H1 (cell line): ENCODE data around the gene HADHB. TPM values are rescaled to one million over a fixed set of nuclear protein-coding genes. Genes with fewer than 3 reads are reported as not detected.
"Not testable (repeated sequence)": the region's sequence is repeated elsewhere in the genome, so short reads cannot be mapped to it uniquely, and the experiment has no call there.

Experiments
- CTCF ChIA-PET: fragments of 300-600 bp; sonication (Branson Sonifier 250); formaldehyde crosslinking; loops from one replicate; lab custom pipeline; 2021; ENCODE audit not compliant: partially characterized antibody; lab: Charles Lee
- POLR2A ChIA-PET: fragments of 300-600 bp; sonication (Branson Sonifier 250); formaldehyde crosslinking; loops from one replicate; lab custom pipeline; 2021; ENCODE audit warnings: inconsistent platforms; ENCODE audit not compliant: partially characterized antibody; lab: Charles Lee
- DNase-seq, 2 experiments: peaks; one replicate each; pipeline versions ENCODE4 v3.0.0 to v3.0.0-alpha.2; 2010 to 2022; ENCODE audit warnings: low spot score in 2 of 2, low read depth in 1 of 2, mixed read lengths in 1 of 2
- FAIRE-seq: peaks from 2 replicates; lab custom pipeline; 2011; peaks lifted over from hg19 to GRCh38; lab: Jason Lieb, UNC
- H2AFZ ChIP-seq: 2 replicates; pipeline ENCODE4 v1.8.1; 2012; ENCODE audit warnings: low read length, inconsistent platforms
- H2AK5ac ChIP-seq: 2 replicates; pipeline ENCODE4 v1.6.1; 2013; ENCODE audit warnings: low read depth, low read length
- H2BK120ac ChIP-seq: replicated peaks from 2 replicates; pipeline ENCODE3; 2013; ENCODE audit warnings: low read depth, low read length, inconsistent platforms
- H2BK12ac ChIP-seq: 2 replicates; pipeline ENCODE4 v1.6.1; 2013; ENCODE audit warnings: low read depth, low read length
- H2BK15ac ChIP-seq: 2 replicates; pipeline ENCODE4 v1.6.1; 2013; ENCODE audit warnings: low read length
- H2BK20ac ChIP-seq: 2 replicates; pipeline ENCODE4 v1.6.1; 2013; ENCODE audit warnings: low read length
- H2BK5ac ChIP-seq: 2 replicates; pipeline ENCODE4 v1.6.1; 2013; ENCODE audit warnings: low read depth, low read length
- H3K14ac ChIP-seq: 2 replicates; pipeline ENCODE4 v1.6.1; 2013; ENCODE audit warnings: inconsistent platforms; ENCODE audit not compliant: insufficient read length
- H3K18ac ChIP-seq: 2 replicates; pipeline ENCODE4 v1.6.1; 2013; ENCODE audit warnings: low read length; ENCODE audit errors: extremely low read depth
- H3K23ac ChIP-seq: 2 replicates; pipeline ENCODE4 v1.6.1; 2013; ENCODE audit warnings: inconsistent platforms; ENCODE audit not compliant: insufficient read length
- H3K23me2 ChIP-seq: 2 replicates; pipeline ENCODE4 v1.6.1; 2013; ENCODE audit warnings: low read depth, low read length
- H3K27ac ChIP-seq: 2 replicates; pipeline ENCODE4 v1.6.1; 2011; ENCODE audit warnings: low read depth, low read length, inconsistent platforms
- H3K27me3 ChIP-seq, 4 experiments: replicated peaks in 1 of 4; 1 replicate in 1 of 4; 2 replicates in 3 of 4; pipeline versions ENCODE4 v1.6.1 to v1.8.1; 2011 to 2013; ENCODE audit warnings: low read length in 3 of 4, mild to moderate bottlenecking in 3 of 4, inconsistent platforms in 2 of 4, mixed read lengths in 2 of 4, moderate library complexity in 1 of 4; ENCODE audit not compliant: control insufficient read depth in 3 of 4, insufficient read depth in 3 of 4; ENCODE audit errors: extremely low read depth in 1 of 4
- H3K36me3 ChIP-seq, 4 experiments: 2 replicates each; pipeline versions ENCODE4 v1.6.1 to v1.8.1; 2011 to 2013; ENCODE audit warnings: mild to moderate bottlenecking in 4 of 4, low read length in 3 of 4, moderate library complexity in 2 of 4, control low read depth in 1 of 4, inconsistent platforms in 1 of 4; ENCODE audit not compliant: insufficient read depth in 4 of 4, control insufficient read depth in 2 of 4
- H3K4ac ChIP-seq: replicated peaks from 2 replicates; pipeline ENCODE3; 2013; ENCODE audit warnings: low read length, low read depth, mixed read lengths, inconsistent platforms; ENCODE audit not compliant: insufficient read length
- H3K4me1 ChIP-seq, 4 experiments: replicated peaks in 1 of 4; 1 replicate in 1 of 4; 2 replicates in 3 of 4; pipeline versions ENCODE4 v1.6.1 to v1.8.1; 2011 to 2013; ENCODE audit warnings: low read length in 3 of 4, inconsistent platforms in 2 of 4, mixed read lengths in 1 of 4; ENCODE audit not compliant: insufficient read depth in 4 of 4, control insufficient read depth in 3 of 4
- H3K4me2 ChIP-seq, 2 experiments: 2 replicates each; pipeline versions ENCODE4 v1.6.1 to v1.8.1; 2011 to 2013; ENCODE audit warnings: low read depth in 2 of 2, low read length in 2 of 2, control low read depth in 1 of 2, inconsistent platforms in 1 of 2, mild to moderate bottlenecking in 1 of 2; ENCODE audit not compliant: insufficient read depth in 1 of 2
- H3K4me3 ChIP-seq, 4 experiments: fragments of 200-600, 300-600 bp in 1 of 4; sonication (generic), shearing (Covaris generic), sonication (Bioruptor Twin) in 1 of 4; 2 replicates each; pipeline versions ENCODE4 v1.5.1 to v1.8.1; 2011 to 2016; ENCODE audit warnings: low read length in 4 of 4, low read depth in 3 of 4, control low read depth in 2 of 4, inconsistent platforms in 2 of 4, mild to moderate bottlenecking in 2 of 4, mixed read lengths in 1 of 4, moderate library complexity in 1 of 4; ENCODE audit not compliant: insufficient read depth in 2 of 4; ENCODE audit errors: extremely low read depth in 1 of 4
- H3K56ac ChIP-seq: replicated peaks from 2 replicates; pipeline ENCODE3; 2013; ENCODE audit warnings: low read depth, mild to moderate bottlenecking, mixed read lengths, low read length, inconsistent platforms; ENCODE audit not compliant: insufficient read length
- H3K79me1 ChIP-seq: 2 replicates; pipeline ENCODE4 v1.6.1; 2013; ENCODE audit warnings: low read depth, low read length, control low read depth
- H3K79me2 ChIP-seq, 2 experiments: 2 replicates each; pipeline versions ENCODE4 v1.6.1 to v1.8.1; 2012 to 2013; ENCODE audit warnings: low read length in 2 of 2, mild to moderate bottlenecking in 2 of 2, inconsistent platforms in 1 of 2; ENCODE audit not compliant: insufficient read depth in 2 of 2, control insufficient read depth in 1 of 2
- H3K9ac ChIP-seq, 4 experiments: replicated peaks in 1 of 4; 1 replicate in 1 of 4; 2 replicates in 3 of 4; pipeline versions ENCODE4 v1.6.1 to v1.8.1; 2011 to 2013; ENCODE audit warnings: low read depth in 3 of 4, low read length in 3 of 4, control low read depth in 2 of 4, mild to moderate bottlenecking in 2 of 4, moderate library complexity in 2 of 4, inconsistent platforms in 1 of 4; ENCODE audit errors: extremely low read depth in 1 of 4
- H3K9me3 ChIP-seq, 2 experiments: 2 replicates each; pipeline versions ENCODE4 v1.6.1 to v1.8.1; 2012 to 2013; ENCODE audit warnings: mild to moderate bottlenecking in 2 of 2, moderate library complexity in 2 of 2, control low read depth in 1 of 2, inconsistent platforms in 1 of 2, low read depth in 1 of 2, low read length in 1 of 2, mixed read lengths in 1 of 2; ENCODE audit not compliant: insufficient read depth in 2 of 2
- H4K20me1 ChIP-seq, 2 experiments: replicated peaks in 1 of 2; 2 replicates each; pipeline versions ENCODE3 to v1.8.1; 2011 to 2013; ENCODE audit warnings: inconsistent platforms in 2 of 2, low read length in 2 of 2, mild to moderate bottlenecking in 1 of 2; ENCODE audit not compliant: insufficient read depth in 2 of 2, control insufficient read depth in 1 of 2
- H4K5ac ChIP-seq: 2 replicates; pipeline ENCODE4 v1.6.1; 2013; ENCODE audit warnings: low read length, low read depth, mixed read lengths, inconsistent platforms; ENCODE audit not compliant: insufficient read length
- H4K8ac ChIP-seq: 2 replicates; pipeline ENCODE4 v1.8.0; 2013; ENCODE audit warnings: mild to moderate bottlenecking, moderate library complexity, low read length, inconsistent platforms; ENCODE audit not compliant: insufficient read depth; ENCODE audit errors: extremely low read depth
- H4K91ac ChIP-seq: replicated peaks from 2 replicates; pipeline ENCODE3; 2013; ENCODE audit warnings: low read length, mixed read lengths, inconsistent platforms; ENCODE audit not compliant: insufficient read length
- WGBS, 2 experiments: shearing (Covaris generic) in 1 of 2; methylation state at CpG; one replicate each; pipeline versions ENCODE4 v1.1.6 to v1.1.7; 2013 to 2015; ENCODE audit warnings: low lambda C conversion rate in 2 of 2, mixed read lengths in 2 of 2, inconsistent platforms in 1 of 2, low coverage in 1 of 2, missing lambda C conversion rate in 1 of 2; ENCODE audit not compliant: insufficient replicate concordance in 2 of 2, insufficient coverage in 1 of 2, insufficient read length in 1 of 2; ENCODE audit errors: extremely low coverage in 1 of 2, missing lambda C conversion rate in 1 of 2; 5-methylcytosine and 5-hydroxymethylcytosine counted together
- polyA plus RNA-seq, 7 experiments: library from polyadenylated mRNA; depleted of rRNA in 3 of 7; stranded (reverse) in 5 of 7; unstranded in 2 of 7; fragments of >200 nt in 5 of 7; fragments of 200-250 nt in 2 of 7; gene quantifications; 1 replicate in 5 of 7; 2 replicates in 1 of 7; 4 replicates in 1 of 7; pipeline versions ENCODE4 v1.2.1 to v1.2.3, GENCODE V29; 2011 to 2013; ENCODE audit warnings: missing spikeins in 2 of 7, mixed read lengths in 2 of 7
- total RNA-seq: library from RNA; stranded (reverse); fragmentation: NEBNext Ultra II Directional; extraction: Animal tissue kit (Norgen Biotek cat#: 25700); gene quantifications from 2 replicates; pipeline ENCODE4 v1.2.1, GENCODE V29; 2021

The HADHB gene
- total and polyA plus RNA-seq, 2 of the 8 experiments (the other 6 are each of a cell fraction or from before 2014, with no cell fraction given) = 47.7 to 52.3 TPM

- WGBS, 2 experiments = 87% methylated on average over 12 of the region's 12 CpGs; no CpG with 5 or more reads in 1 of the 2 experiments
- not testable (repeated sequence) for H3K4me3 ChIP-seq, H3K18ac ChIP-seq, H3K79me2 ChIP-seq, H3K56ac ChIP-seq, H2BK12ac ChIP-seq, H2BK120ac ChIP-seq, H4K8ac ChIP-seq, H3K23ac ChIP-seq, H4K20me1 ChIP-seq, H2AFZ ChIP-seq, H3K36me3 ChIP-seq, H3K27ac ChIP-seq, H3K27me3 ChIP-seq, H4K91ac ChIP-seq, H3K4me2 ChIP-seq, H2AK5ac ChIP-seq, H3K4me1 ChIP-seq, H3K4ac ChIP-seq, H2BK15ac ChIP-seq, H3K14ac ChIP-seq, DNase-seq, H3K9ac ChIP-seq, H2BK20ac ChIP-seq, FAIRE-seq, H3K9me3 ChIP-seq, H2BK5ac ChIP-seq, H3K23me2 ChIP-seq, H4K5ac ChIP-seq, H3K79me1 ChIP-seq
- POLR2A ChIA-PET = interaction anchor here (1.2 to 2.0 kb wide), 2 partner anchors 13 to 31 kb away, joined by 3 to 4 read pairs; no protein-coding TSS in a partner anchor
- CTCF ChIA-PET = interaction anchor here (0.7 to 1.2 kb wide), 2 partner anchors 48 to 268 kb away, joined by 3 read pairs; no protein-coding TSS in a partner anchor
These were observed 24.1 kb downstream of the HADHB start for GRCh38 chr2:26268670-26269385.
